Retina (tissue), 1 donor: ENCODE measurements around the gene ACVRL1.
"Not testable (repeated sequence)": the region's sequence is repeated elsewhere in the genome, so short reads cannot be mapped to it uniquely, and the experiment has no call there.

Experiments
- DNase-seq: peaks from one replicate; pipeline ENCODE4 v3.0.0-alpha.2; 2016

Gene ACVRL1

DNA sequence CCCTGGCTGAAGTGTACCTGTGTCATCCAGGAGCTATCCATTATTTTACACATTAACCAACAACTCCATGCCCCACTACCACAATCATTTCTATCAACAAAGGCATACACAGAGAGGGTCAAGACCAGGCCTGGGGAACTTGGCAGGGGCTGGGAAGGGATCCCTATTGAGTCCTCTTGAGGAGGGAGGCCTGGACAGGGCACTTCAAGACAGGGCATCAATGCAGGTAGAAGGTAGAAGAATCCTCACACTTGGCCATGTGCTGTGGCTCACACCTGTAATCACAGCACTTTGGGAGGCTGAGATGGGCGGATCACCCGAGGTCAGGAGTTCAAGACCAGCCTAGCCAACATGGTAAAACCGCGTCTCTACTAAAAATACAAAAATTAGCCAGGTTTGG, 32.8 kb upstream of the ACVRL1 start:
- DNase-seq: no peak

DNA sequence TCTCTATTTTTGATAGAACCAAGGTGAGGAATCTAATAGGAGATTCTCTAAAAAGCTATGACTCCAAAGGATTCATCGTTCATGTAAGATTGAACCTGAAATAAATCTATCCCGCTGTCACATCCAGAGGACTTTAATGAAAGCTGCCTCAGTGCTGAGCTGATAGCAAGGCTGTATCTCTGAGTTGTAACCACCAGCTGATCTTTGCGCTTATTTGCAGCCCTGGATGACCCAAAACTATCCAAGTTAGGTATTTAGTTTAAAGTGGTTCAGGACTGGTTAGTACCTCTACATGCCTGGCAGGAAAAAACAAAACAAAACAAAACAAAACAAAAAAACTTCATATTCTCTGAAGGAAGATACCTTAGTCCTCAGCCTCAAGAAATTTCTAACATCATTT, 28.2 kb upstream of the ACVRL1 start:
- DNase-seq: no peak

DNA sequence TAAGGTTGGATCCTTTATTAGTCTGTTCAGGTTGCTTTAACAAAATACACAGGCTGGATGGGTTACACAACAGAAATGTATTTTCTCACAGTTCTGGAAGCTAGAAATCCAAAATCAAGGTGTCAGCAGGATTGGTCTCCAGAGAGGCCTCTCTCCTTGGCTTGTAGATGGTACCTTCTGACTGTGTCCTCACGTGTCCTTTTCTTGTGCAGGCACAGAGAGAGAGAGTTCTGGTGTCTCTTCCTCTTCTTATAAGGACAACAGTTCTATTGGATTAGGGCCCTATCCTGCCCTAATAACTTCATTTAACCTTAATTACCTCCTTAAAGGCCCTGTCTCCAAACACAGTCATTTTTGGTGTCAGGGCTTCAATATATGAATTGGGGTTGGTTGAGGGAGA, 24.0 kb upstream of the ACVRL1 start:
- DNase-seq: no peak

DNA sequence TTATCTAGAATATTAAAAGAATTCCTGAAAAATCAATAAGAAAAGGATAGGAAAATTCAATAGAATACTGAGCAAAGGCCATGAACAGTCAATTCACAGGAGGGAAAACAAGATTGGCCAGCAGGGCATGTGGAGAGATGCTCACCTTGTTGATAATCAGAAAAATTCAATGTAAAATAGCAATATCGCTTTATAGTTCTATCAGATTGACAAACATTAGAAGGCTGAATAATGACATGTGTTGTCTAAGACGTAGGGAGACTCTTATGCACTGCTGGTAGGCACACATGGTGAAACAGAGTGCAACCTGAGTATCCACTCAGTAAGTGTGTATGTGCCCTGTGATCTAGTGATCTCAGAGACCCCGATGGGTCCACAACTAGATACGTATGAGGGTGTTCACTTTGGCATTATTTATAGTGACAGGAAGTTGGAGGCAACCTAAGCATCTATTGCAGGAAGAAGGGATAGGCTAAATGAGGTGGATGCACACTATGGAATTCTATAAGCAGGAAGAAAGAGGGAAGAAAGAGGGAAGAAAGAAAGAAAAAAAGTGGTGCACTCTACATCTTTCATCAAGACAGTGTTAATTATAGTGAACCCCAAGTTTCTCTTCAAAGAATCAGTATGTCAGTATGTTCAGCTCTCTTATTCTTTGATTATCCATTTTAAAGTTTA, 23.2 kb upstream of the ACVRL1 start:
- DNase-seq: no peak

DNA sequence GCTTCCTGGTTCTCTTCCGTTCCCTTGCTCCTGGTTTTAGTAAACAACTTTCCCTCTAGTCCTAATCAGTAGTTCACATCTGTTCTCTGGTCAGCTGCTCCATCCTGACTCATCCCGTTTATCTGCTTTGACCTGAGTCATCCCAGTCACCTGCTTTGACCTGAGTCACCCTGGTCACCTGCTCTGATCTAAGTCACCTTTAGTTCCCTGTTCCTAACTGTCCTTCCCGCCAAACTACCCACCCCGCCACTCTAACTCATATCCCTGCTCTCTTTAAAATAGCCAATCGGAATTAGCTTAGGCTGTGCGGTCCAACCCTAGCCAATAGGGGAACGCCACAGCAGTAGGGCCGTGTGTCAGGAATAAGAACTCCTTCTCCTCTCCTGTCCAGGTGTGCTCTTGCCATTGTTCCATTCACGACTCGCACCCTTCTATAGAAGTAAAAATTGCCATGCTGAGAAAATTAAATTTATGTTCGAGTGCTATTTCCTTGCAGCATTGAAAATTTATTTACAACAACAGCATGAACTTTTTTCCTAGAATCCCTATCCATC, 22.6 kb upstream of the ACVRL1 start:
- DNase-seq: no peak

DNA sequence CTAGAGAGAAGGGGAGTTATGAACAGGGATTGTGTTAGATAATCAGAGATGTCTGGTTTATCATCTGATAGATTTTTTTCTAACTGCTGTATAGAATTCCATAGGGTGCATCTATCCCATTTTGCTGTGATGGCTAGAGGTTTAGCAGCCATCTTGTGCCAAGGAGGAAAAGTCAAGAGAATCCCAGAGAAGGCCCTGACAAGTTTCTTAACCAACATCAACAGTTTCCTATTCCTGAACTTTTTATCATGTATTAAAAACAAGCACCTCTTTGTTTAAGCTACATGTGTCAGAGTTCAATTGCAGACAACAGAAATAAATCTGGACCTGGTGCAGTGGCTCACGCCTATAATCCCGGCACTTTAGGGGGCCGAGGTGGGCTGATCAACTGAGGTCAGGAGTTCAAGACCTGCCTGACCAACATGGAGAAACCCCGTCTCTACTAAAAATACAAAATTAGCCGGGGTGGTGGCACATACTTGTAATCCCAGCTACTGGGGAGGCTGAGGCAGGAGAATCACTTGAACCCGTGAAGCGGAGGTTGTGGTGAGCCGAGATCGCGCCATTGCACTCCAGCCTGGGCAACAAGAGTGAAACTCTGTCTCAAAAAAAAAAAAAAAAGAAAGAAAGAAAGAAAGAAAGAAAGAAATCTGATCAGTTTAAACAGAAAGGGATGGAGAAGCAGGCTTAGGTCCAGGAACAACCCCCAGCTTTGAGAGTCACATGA, 21.8 kb upstream of the ACVRL1 start:
- DNase-seq: not testable (repeated sequence)

DNA sequence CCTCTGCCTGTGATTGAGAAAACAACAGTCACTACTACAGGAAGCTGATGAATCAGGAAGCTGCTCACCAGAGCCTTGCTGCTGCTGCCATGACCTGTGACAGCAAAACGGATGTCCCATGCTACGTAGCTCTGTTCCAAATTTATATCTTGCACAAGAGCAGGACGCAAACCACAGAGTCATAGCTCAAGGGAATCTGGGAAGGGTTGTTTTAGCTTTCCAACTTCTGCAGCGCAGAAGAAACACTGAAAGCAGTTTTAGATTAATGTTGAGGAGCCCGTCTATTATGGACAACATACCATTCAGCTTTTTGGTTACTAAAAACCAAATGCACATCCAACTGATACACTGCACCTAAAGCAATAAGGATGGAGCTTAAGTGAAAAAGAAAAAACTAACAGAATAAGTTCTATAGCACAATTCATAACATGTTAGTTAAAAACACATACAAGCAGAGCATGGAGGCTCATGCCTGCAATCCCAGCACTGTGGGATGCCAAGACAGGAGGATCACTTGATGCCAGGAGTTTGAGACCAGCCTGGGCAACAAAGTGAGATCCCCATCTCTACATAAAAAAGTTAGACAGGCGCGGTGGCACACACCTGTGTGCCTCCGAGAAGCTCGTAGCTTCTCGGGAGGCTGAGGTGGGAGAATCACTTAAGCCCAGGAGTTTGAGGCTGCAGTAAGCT, 21.1 kb upstream of the ACVRL1 start:
- DNase-seq: no peak

DNA sequence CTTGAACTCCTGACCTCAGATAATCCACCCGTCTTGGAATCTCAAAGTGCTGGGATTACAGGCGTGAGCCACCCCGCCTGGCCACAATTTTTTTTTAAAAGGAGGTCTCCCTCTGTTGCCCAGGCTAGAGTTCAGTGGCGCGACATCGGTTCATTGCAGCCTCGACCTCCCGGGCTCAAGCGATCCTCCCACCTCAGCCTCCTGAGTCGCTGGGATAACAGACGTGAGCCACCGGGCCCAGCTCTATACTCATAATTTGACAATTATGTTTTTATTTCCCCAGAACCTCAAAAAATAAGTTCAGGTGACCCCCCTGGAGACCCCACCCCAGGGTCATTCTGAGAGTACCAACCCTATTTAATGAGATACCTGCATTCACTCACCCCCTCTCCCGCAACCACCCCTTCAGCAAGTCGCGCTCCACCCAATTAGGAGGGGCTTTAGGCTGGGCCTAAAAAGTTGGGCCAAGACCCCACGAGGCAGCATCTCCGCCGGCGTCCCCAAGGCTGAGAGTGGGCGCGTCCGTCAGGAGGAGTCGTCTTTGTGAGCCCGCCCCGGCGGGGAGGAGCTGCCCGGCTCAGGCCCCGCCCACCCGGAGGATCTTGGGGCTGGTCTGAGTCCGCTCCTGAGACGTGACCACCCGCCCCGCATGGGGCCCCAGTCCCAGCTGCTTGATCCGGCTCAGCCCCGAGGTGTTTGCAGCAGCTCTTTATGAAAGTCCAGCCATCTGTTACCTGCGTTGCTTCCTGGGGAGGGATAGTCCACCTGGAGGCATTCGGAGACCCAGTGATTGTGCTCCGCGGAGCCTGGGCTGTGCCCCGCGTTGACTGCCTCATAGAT, 19.6 kb upstream of the ACVRL1 start, which contains the start of gene ANKRD33:
Gene ANKRD33 (plus strand): TSS at position 628 of the 840 bp plus-strand sequence. CDS start 84 bp downstream, at position 712.
- DNase-seq: peak; percentile 65

DNA sequence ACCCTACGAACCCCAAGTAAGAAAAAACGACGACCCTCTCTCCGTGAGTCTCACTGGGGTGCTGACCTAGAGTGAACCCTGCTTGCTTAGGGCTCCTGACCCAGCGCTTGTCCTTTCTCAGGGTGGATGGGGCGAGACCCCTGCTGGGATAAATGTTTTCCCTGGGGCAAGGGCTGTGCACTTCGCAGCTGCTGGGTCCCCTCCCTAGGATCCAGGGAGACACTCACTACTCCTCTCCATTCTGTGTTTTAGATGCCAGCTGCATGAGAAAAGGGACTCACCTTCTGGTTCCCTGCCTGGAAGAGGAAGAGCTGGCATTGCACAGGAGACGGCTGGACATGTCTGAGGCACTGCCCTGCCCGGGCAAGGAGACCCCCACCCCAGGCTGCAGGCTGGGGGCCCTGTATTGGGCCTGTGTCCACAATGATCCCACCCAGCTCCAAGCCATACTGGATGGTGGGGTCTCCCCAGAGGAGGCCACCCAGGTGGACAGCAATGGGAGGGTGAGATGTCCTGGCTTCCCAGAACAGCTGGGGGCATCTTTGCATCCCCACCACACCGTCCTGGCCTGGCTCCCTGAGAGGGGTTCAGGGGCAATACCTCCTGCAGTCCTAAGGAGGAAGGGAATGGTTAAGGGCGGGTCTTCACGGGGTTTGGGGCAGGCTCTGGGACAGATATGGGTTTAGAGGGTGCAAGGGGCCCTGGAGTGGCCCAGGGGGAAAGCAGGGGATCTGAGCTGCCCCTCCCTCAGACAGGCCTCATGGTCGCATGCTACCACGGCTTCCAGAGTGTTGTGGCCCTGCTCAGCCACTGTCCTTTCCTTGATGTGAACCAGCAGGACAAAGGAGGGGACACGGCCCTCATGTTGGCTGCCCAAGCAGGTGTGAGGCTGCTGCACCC, 18.7 kb upstream of the ACVRL1 start:
- DNase-seq: no peak

DNA sequence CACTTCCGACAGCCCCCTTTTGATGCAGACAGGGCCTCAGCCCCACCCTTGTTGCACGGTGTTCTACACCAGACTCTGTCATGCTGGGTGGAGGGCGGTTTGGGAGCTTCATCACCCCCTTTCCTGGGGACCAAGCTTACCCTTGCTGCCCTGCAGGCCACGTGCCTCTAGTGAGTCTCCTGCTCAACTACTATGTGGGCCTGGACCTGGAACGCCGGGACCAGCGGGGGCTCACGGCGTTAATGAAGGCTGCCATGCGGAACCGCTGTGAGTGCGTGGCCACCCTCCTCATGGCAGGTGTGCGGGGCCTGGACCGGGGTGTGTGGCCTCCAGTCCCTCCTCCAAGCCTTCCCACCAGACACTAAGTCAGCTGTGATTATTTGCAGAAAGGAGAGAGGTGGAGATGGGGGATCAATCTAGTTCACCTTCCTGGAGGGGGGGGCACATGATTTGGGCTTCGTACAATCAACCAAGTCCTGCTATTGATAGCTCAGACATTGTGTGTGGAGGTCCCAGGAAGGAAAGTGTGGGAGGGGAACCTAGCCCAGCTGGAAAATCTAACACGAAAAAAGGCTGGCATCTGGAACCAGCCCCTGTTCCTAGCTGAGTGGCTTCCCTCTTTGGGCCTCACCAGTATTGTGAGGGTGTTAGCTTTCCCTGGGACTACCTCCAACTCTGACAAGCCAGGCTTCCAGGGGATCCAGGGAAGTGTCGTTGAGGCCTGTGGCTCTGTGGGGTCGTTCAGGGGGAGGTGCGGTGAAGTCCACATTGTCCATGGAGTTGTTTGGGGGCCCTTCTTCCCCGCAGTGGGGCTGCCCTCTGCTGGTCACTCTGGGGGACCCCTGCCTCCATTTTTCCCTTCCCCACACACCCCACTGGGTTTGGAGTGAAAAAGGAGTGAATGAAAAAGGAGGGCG, 17.8 kb upstream of the ACVRL1 start:
- DNase-seq: no peak

DNA sequence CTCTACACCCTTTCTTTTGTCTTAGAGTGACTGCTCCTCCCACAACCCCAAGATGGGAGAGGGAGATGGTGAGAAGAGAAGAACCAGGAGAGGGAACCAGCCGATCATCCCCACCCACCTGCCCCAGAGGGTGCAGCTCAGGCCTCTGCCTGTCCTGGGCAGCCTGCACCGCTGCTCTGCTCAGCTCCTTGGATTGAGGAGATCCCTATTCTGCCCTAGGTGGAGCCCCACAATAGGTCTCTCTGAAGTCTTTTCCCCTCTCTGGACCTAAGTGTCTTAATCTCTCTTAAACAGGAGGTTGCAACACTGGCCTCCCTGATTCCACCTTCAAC, 17.2 kb upstream of the ACVRL1 start:
- DNase-seq: no peak

DNA sequence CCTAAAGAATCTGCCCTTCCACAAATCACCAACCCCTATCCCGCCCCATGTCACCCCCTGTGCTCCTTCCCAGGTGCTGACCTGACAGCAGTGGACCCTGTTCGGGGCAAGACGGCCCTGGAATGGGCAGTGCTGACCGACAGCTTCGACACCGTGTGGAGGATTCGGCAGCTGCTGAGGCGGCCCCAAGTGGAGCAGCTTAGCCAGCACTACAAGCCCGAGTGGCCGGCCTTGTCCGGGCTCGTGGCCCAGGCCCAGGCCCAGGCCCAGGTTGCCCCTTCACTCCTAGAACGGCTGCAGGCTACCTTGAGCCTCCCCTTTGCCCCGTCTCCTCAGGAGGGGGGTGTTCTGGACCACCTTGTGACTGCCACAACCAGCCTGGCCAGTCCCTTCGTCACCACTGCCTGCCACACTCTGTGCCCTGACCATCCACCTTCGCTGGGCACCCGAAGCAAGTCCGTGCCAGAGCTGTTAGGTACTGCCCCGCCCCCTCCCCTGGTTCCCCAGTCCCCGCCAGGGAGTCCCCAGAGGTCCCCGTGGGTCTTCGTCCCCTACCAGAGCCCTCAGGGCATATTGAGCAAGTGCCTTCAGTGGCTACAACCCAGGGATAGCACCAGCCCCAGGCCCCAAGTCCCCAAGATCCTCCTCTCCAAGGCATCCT, 16.7 kb upstream of the ACVRL1 start:
- no peak for DNase-seq

DNA sequence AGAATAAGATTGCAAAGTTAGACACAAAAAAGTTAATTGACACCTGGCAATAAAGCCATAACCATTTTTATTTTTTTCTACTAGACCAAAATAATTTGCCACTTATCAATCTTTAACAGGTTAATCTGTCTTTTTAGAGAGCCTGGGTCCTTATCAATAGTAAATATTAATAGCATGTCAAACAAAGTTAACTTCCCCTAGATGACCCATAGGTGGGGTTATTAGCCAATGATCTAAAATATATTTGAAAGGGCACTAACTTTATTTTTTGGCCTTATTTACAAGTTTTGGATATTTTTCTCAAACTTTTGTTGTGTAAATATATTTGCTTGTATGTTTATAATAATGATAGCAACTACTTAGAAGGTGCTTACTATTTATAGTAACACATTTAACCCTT, 15.5 kb upstream of the ACVRL1 start:
- DNase-seq: no peak

DNA sequence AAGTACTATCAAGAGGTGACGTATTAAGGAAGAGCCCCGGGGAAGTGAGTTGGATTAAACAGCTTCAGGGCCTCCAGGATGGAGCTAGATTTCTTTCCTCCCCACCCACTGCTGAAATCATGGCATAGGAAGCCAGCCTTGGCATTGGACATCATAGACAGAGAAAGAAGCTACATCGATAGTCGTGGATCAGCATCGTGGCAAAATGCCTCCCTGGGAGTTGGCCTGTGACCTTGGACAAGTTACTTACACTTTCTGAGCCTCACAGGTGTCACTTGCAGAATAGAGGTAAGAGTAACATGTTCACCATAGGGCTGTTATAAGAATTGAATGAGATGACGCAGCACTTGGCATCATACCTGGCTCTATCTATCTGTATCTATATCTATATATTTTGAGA, 13.5 kb upstream of the ACVRL1 start:
- DNase-seq: no peak

DNA sequence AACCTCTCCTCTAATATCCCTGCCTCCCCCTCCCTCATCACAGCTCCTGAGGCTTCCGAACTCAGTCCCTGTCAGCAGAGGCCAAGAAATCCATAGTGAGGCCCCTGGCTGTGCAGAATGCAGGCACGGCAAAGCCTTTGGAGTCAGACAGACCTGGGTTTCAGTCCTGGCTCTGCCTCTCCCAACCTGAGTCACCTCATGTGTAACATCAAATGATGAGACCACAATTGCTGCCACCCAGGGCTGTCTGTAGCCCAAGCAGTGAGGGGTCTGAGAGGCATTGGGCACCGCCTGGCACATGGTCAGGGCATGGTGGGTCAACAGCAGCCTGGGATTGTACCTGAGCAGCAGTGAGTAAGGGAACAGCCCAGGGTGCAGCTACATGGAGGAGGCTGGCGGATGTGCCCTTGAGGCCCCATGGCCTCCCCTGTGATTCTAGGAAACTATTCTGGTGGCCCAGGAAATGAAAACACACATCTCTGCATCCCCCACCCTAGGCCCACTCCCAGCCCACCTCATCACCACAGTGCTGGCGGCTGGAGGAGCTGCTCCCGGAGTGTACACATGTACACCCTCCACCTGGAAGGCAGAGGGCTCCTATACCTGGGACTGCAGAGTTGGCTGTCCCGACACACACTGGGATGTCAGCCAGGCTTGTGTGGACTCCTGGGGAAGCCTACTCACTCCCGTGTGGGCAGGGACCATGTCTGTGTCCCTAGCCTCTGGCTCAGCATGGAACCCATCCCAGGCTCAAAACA, 11.7 kb upstream of the ACVRL1 start:
- no peak for DNase-seq

DNA sequence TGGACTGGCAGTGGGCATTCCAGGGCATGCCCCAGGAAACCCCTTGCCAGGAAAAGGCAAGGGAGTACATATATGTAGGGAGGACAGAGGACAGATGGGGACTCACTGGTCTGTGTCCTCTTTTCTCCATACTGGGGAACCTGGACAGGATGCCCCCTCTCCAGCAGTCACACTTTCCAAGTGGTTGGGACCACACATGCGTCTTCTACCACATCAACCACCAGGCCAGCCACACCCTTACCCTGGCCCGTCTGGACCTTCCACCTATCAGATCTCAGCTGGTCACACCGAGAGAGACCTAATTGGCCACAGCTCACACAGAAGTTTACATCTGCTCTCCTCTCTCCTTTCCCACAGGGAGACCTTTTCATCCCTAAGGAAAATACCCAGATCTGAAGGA, 11.1 kb upstream of the ACVRL1 start:
- DNase-seq: no peak

DNA sequence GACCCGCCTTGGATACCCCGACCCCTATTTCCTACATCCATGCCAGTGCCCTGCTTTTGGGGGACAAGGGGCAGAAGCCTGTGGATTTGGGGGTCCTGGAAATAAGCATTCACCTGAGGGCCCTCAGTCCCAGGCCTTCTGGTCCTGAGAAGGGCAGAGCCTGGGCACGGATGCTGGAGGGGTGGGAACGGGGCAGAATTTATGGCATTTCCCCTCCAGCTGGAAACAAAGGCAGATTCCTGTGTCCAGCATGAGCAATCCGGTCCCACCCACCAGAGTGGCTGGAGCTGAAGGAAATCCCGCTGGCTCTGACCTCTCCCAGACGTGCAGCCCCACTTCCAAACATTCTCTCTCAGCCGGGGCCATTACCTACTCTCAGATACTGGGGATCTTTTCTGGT, 10.1 kb upstream of the ACVRL1 start:
- DNase-seq: no peak

DNA sequence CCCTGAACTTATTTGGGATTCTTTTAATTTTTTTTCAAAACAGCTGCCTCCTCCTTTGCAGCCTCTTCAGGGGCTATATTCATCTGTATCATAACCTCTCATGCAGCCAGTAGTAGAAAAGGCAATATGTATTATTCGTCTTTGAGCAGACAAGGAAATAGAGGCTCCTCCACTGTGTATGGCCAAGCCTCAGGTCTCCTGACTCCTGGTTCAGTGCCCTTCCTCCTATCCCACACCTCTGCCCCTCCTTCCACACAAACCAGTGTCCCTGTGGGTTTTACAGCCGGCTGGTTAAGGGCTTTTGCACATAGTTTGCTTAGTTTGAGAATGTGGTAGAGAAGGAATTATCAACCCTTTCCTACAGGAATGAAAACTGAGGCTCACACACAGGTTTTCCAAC, 8.8 kb upstream of the ACVRL1 start:
- no peak for DNase-seq

DNA sequence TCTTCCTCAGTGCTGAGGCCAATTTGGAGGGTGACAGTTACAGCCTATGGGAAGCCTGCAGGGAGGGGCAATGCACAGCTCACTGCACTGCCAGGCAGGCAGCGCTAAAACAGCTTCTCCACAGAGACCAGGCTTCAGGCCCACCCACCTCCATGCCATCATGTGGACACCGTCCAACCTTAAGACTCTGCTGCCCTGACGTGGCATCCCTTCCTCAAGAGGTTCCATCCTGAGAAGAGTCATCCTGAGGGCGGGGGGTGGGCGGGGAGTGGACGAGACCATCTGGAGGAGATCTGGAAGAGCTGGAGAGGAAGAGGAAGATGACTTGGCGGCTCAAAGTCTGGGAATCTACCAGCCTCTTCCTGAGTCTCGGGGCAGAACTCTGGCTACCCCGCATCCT, 8.4 kb upstream of the ACVRL1 start:
- DNase-seq: no peak
